Esophagus squamous epithelium (tissue), 4 donors: ENCODE data around the gene LRRC52.

ENCODE experiments used
- CTCF ChIP-seq, 6 experiments: fragments of 450-650 bp in 4 of 6; fragments of 200-600 bp in 2 of 6; sonication (generic) in 2 of 6; IDR thresholded peaks; one replicate each; pipeline ENCODE4 v1.5.1; 2016 to 2019; ENCODE audit warnings: antibody characterized with exemption in 6 of 6, mild to moderate bottlenecking in 4 of 6, moderate library complexity in 4 of 6
- POLR2A ChIP-seq, 4 donors: fragments of 450-650 bp; IDR thresholded peaks; one replicate each; pipeline ENCODE4 v1.6.1; 2017; ENCODE audit warnings: antibody characterized with exemption in 4 of 4, mild to moderate bottlenecking in 4 of 4, moderate library complexity in 3 of 4

- TF ChIP-seq POLR2A (IDR thresholded peaks at IDR 0.05) (no peak), CTCF (IDR thresholded peaks at IDR 0.05) (no peak)
Measured at GRCh38 chr1:165532053-165532452, 11.7 kb upstream of the LRRC52 start.
